ENCODE data around the gene EXTL2. TPM values are rescaled to one million over a fixed set of nuclear protein-coding genes. Genes with fewer than 3 reads are reported as not detected.
A peak's percentile ranks its signal among the peaks of the same experiment; 100 is the strongest.

Gene EXTL2
- total RNA-seq, 1 donor from 2014 or later: 2.7 TPM

DNA sequence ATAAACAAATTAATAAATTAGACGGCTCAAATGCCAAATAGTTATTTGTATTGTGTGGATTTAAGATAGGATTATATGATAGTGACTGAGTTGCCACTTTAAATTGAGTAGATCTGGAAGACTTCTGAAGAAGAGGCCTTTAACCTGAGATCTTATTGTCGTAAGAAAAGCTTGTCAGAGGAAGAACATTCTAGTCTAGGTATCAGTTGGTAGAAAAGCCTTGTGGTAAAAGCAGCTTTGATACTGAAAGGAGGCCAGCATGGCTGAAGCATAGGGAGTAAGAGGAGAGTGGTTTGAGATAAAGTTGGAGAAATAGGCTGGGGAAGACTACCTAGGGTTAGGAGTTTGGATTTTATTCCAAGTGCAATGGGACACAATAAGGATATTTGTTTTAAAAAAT lies 30.3 kb upstream of the EXTL2 start:
- DNase-seq: no peak
- intact Hi-C loops (cut with micrococcal nuclease): loop anchor here (5.0 to 10.0 kb wide), 4 partner anchors 82 to 530 kb away; partner anchors contain the start of gene DPH5
- Mint-ChIP-seq H3K4me3 (peak overlapping the region; percentile 1), H3K4me1 (peaks cover 32% of the 10 kb centered on the region), H3K36me3 (ENCODE audit: low read depth) (peaks cover 23% of the 10 kb centered on the region), H3K9me3 (peaks cover 10% of the 10 kb centered on the region), H3K27me3 (no peaks in the 10 kb centered on the region), H3K27ac (peak overlapping the region; percentile 5)

DNA sequence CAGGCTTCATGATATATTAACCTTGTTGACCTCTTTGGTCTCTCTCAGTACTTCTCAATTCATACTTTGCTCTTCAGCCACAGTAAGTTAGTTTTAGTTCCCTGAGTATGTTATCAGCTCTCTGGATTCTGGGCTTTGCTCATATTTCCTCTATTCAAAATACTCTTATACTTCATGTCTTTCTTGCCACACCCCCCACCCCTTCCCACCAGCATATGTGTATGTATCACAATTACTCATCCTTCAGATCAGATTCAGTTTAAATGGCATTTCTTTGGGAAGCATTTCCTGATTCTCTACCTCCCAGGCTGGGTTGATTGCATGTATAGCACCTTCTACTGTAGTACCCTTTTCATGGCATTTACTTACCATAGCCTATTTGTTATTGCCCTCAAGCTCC lies 29.6 kb upstream of the EXTL2 start:
- H3K4me3 Mint-ChIP-seq: no peak overlapping the region
- peaks cover 29% of the 10 kb centered on the region for H3K4me1 Mint-ChIP-seq
- peak overlapping the region; percentile 30 for H3K27ac Mint-ChIP-seq
- no peaks in the 10 kb centered on the region for H3K27me3 Mint-ChIP-seq
- no peak for DNase-seq
- H3K9me3 Mint-ChIP-seq: peaks cover 10% of the 10 kb centered on the region
- intact Hi-C loops (cut with micrococcal nuclease): loop anchor here (10.0 kb wide), 1 partner anchor 531 kb away; no protein-coding TSS in a partner anchor
- H3K36me3 Mint-ChIP-seq (ENCODE audit: low read depth): peaks cover 22% of the 10 kb centered on the region

DNA sequence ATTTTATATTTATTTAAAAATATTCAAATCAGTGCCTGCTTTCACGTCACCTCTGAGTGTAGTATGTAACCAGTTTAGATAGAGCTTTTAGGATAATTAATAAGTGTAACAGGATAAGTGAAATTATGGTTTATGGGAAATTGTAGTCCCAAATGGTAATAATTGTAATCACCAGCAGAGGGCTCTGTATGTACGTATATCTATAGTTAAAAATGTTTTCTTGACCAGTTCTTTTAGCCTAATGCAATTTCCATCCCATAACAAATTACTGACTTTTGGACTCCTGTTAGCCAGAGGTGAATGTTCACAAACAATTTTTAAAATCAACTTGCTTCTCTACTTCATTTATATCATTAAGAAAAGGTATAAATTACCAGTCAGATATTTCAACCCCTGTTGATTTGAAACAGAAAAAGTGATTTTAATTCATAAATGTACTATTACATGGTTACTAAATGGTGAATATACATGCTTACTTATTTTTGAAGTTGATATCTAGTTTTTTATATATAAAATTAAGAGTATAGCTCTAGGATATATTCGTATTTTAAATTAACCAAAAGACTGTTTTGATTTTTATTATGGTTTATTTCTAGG lies 26.6 kb upstream of the EXTL2 start:
- Mint-ChIP-seq H3K27me3 (no peaks in the 10 kb centered on the region), H3K27ac (no peak overlapping the region), H3K4me3 (no peak overlapping the region), H3K36me3 (ENCODE audit: low read depth) (peaks cover 38% of the 10 kb centered on the region), H3K9me3 (peaks cover 9% of the 10 kb centered on the region), H3K4me1 (peaks cover 25% of the 10 kb centered on the region)
- intact Hi-C loops (cut with micrococcal nuclease): loop anchor here (1.0 to 10.0 kb wide), 4 partner anchors 317 to 534 kb away; no protein-coding TSS in a partner anchor
- peak; percentile 70 for DNase-seq

DNA sequence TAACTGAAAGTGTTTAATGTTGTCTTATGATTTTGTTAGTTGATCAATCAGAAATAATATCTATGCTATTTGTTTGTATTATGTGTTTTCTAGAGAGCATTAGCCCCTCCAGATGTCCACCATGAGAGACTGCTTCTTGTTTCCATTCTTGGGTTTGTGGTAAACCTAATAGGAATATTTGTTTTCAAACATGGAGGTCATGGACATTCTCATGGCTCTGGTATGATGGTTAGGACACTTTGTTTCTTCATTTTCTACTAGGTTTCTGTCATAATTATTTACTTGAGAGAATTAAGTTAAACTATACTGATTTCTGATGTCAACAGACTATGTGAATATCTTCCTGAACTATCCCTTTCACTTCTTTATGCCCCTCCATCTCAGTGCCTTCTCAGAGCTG lies 17.4 kb upstream of the EXTL2 start:
- Mint-ChIP-seq H3K9me3 (no peaks in the 10 kb centered on the region), H3K27me3 (no peaks in the 10 kb centered on the region), H3K4me1 (peaks cover 12% of the 10 kb centered on the region), H3K36me3 (ENCODE audit: low read depth) (peaks cover 65% of the 10 kb centered on the region), H3K4me3 (no peak overlapping the region), H3K27ac (no peak overlapping the region)
- intact Hi-C loops (cut with micrococcal nuclease): no loop called here
- DNase-seq: no peak

DNA sequence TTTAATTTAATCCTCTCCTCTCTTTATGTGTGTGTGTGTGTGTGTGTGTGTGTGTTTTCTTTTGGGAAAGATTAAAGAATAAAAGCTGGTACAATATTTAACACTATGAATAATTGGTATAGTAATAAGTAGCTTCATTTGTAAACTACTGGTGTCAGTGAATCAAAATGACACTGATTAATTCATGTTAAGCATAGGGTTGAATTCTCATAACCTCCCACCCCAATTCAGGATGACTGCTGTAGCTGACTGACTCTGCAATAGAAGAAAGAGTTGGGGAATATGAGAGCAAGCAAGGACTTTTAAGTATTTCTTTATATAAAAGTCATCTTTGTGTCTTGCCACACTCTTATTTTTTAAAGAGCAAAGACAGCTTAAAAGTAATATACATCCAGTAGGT lies 14.4 kb upstream of the EXTL2 start:
- H3K9me3 Mint-ChIP-seq: no peaks in the 10 kb centered on the region
- peaks cover 14% of the 10 kb centered on the region for H3K4me1 Mint-ChIP-seq
- H3K4me3 Mint-ChIP-seq: no peak overlapping the region
- no peak for DNase-seq
- intact Hi-C loops (cut with micrococcal nuclease): no loop called here
- H3K36me3 Mint-ChIP-seq (ENCODE audit: low read depth): peaks cover 73% of the 10 kb centered on the region
- no peak overlapping the region for H3K27ac Mint-ChIP-seq
- H3K27me3 Mint-ChIP-seq: no peaks in the 10 kb centered on the region

DNA sequence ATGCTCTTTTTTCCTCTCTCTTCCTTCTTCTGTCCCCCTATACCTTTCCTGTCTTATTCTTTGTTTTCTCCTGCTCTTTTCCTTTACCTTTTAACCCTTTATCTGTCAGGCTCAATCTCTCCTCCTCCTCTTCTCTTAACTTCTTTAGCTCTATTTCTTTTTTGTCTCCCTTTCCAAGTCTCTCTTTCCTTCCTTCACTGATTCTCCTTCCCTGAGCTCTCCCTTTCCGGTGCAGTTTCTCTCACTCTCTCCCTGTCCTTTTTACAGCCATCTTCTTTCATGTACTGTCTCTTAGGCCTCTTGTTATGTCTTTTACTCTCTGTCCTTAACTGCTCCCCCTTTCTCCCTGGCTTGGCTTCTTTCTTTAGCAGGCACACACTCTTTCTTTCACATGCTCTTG lies 13.2 kb upstream of the EXTL2 start:
- Mint-ChIP-seq H3K4me1 (peaks cover 14% of the 10 kb centered on the region), H3K27me3 (no peaks in the 10 kb centered on the region)

DNA sequence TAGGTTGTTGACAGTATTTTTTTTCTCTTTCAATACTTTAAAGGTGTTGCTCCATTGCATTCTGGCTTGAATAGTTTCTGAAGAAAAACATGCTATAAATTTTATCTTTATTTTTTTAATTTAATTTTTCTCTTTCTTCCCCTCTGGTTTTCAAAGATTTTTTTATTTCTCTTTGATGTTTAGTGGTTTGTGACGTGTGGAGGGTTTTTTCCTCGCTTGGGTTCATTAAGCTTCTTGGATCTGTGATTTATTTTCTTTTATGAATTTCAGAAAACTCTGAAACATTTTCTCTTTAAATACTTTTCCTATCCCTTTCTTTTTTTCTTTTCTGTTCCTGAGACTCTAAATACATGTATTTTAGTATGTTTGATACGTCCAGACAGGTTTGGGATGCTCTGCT lies 10.5 kb upstream of the EXTL2 start:
- Mint-ChIP-seq H3K4me1 (peaks cover 22% of the 10 kb centered on the region), H3K27ac (no peak overlapping the region), H3K9me3 (no peaks in the 10 kb centered on the region), H3K27me3 (no peaks in the 10 kb centered on the region), H3K36me3 (ENCODE audit: low read depth) (peaks cover 70% of the 10 kb centered on the region), H3K4me3 (no peak overlapping the region)
- no peak for DNase-seq
- intact Hi-C loops (cut with micrococcal nuclease): no loop called here

More for the DNA sequence above, 13.2 kb upstream of the EXTL2 start:
- no peak for DNase-seq
- Mint-ChIP-seq H3K36me3 (ENCODE audit: low read depth) (peaks cover 69% of the 10 kb centered on the region), H3K4me3 (no peak overlapping the region), H3K9me3 (no peaks in the 10 kb centered on the region), H3K27ac (no peak overlapping the region)
- intact Hi-C loops (cut with micrococcal nuclease): no loop called here

DNA sequence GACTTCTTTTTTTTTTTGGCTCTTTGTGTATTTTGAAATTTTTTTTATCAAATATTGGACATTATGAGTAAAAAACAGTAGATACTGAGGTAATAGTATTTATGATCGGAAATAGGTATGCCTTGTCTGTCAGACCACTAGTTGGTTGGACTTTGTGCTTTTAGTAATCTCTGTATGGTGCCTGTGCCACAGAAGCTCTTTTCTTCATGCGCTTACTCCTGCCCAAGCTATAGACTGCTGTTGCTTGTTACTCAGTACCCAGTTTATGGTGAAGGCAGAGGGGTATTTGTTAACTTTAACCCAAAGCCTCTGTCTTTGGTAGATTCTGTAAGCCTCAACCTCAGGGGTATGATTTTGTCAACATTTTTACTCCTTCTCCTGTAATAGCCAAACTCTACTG lies 9.9 kb upstream of the EXTL2 start:
- Mint-ChIP-seq H3K27ac (no peak overlapping the region), H3K36me3 (ENCODE audit: low read depth) (peaks cover 72% of the 10 kb centered on the region), H3K27me3 (no peaks in the 10 kb centered on the region), H3K9me3 (no peaks in the 10 kb centered on the region), H3K4me3 (no peak overlapping the region), H3K4me1 (peaks cover 26% of the 10 kb centered on the region)
- intact Hi-C loops (cut with micrococcal nuclease): no loop called here
- no peak for DNase-seq

DNA sequence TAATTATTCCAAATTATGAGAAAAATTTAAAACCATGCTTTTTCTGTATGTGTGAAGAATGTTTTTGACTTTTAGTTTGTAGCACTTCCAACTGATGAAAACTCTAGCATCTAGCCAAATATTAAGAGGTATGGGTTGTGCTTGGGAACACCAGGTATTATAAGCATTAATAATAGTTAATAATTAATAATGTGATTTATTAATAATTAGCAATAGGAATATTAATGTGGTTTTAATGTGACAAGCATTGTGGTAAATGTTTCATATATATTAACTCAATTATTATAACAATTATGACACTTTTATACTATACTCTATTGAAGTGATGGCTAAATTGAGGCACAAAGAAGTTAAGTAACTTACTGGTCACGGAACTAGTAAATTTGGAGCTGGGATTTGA lies 9.1 kb upstream of the EXTL2 start:
- no peak overlapping the region for H3K27ac Mint-ChIP-seq
- no peak for DNase-seq
- H3K36me3 Mint-ChIP-seq (ENCODE audit: low read depth): peaks cover 73% of the 10 kb centered on the region
- H3K4me1 Mint-ChIP-seq: peaks cover 28% of the 10 kb centered on the region
- H3K9me3 Mint-ChIP-seq: no peaks in the 10 kb centered on the region
- no peaks in the 10 kb centered on the region for H3K27me3 Mint-ChIP-seq
- H3K4me3 Mint-ChIP-seq: no peak overlapping the region
- intact Hi-C loops (cut with micrococcal nuclease): no loop called here

DNA sequence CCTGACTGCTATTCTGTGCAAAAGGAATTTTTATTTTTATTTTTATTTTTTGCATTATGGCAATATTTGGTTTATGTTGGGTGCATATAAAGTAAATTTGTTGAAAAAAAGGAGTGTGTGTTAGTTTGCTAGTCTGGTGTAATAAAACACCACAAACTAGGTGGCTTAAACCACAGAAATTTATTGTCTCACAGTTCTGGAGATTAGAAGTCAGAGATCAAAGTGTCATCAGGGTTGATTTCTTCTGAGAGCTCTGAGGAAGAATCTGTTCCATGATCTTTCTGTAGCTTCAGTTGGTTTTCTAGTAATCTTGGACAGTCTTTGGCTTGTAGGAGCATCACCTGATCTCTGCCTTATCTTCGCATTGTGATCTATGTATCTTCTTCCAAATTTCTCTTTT lies 7.7 kb upstream of the EXTL2 start:
- H3K4me1 Mint-ChIP-seq: peaks cover 27% of the 10 kb centered on the region
- no peak for DNase-seq
- H3K4me3 Mint-ChIP-seq: no peak overlapping the region
- no peaks in the 10 kb centered on the region for H3K9me3 Mint-ChIP-seq
- H3K27me3 Mint-ChIP-seq: no peaks in the 10 kb centered on the region
- H3K36me3 Mint-ChIP-seq (ENCODE audit: low read depth): peaks cover 68% of the 10 kb centered on the region
- intact Hi-C loops (cut with micrococcal nuclease): no loop called here
- H3K27ac Mint-ChIP-seq: no peak overlapping the region

DNA sequence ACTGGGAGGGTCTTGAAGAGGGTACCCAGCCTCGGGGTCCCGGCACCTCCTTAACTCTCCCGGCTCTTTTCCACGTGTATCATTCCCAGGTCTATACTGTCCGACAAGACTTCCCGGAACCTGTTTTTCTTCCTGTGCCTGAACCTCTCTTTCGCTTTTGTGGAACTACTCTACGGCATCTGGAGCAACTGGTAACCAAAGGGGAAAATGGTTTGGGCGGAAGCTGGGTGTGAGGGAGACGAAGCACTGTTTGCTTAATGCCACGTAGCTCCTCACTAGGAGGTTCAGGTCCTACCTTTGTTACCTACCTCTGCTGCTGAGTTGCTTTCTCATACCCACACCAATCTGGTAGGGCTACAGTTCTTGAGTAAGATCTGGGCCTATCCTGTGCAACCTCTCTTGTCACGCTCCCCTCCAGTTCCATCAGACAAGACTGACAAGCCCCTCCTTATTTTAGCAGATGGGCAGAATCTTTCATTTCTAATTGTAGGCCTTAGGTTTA lies 1.9 kb upstream of the EXTL2 start:
- peak overlapping the region; percentile 100 for H3K27ac Mint-ChIP-seq
- H3K36me3 Mint-ChIP-seq (ENCODE audit: low read depth): peaks cover 37% of the 10 kb centered on the region
- H3K4me1 Mint-ChIP-seq: peaks cover 38% of the 10 kb centered on the region
- peak overlapping the region; percentile 100 for H3K4me3 Mint-ChIP-seq
- peak; percentile 88 for DNase-seq
- no peaks in the 10 kb centered on the region for H3K27me3 Mint-ChIP-seq
- peaks cover 4% of the 10 kb centered on the region for H3K9me3 Mint-ChIP-seq
- intact Hi-C loops (cut with micrococcal nuclease): loop anchor here (1.0 to 10.0 kb wide), 7 partner anchors 283 to 1046 kb away; partner anchors contain the start of genes AGL and TRMT13

DNA sequence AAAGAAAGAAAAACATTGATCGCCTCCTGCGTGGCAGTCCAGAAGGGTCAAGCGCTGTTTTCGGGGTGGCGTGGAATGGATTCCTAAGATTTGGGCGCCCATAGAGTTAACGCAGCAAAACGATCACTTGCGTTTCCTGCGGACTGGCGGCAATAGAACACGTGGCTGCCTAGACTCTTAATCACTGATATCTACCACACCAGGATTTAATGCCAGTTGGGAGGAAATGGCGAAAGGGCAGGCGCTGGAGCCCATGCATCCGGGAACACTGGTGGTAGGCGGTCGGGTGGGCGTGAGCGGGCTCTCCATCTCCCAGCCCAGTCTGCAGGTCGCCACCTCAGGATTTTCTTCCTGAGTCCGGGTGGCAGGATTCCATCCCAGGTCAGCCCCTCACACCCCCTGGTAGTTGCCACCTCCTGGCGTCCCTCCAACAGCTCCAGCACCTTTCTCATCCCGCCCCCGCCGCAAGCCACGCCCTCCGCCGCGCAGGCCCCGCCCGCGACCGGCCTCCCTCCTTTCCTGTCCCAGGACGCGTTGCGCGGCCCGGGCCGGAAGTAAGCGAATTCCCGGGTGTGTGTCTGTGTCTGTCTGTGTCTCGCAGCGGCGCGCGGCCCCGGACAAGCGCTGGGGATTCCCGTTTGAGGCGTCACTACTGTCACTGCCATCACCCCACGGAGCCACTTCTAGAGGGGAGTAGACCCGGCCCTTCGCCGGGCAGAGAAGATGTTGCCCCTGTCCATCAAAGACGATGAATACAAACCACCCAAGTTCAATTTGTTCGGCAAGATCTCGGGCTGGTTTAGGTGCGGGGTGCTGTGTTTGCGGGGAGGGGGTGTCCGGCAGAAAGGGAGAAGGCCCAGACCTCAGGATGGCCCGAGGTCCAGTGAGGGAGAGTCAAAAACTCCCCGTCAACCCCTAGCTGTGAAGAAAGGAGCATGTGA lies 1.2 kb upstream of the EXTL2 start, which contains the start of gene SLC30A7:
Gene SLC30A7, plus strand, starts transcription at position 551 of the 941 bp plus-strand sequence. Its CDS starts 173 bp downstream, at position 724.
- Mint-ChIP-seq H3K27ac (peak within 1 kb of the TSS; percentile 100), H3K4me3 (peak within 1 kb of the TSS; percentile 100)

DNA sequence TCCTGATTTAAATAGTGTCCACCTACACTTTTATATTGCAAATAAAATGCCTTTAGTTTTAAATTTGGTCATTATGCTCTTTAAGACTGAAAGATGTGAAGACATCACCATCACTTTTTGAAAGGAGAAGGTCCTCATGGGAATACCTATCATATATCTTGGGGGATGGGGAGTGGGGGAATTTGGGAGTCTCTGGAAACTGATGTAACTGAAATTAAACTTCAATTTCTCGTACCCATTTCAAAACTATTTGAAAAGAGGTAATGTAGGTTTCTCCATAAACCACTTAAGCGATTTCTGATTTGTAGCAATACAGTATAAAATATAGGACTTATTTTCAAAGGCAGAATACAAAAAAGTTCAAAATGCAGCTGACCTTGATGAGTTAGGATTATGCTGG lies 924 bp downstream of the EXTL2 start:
- H3K4me1 Mint-ChIP-seq: peaks cover 27% of the 10 kb centered on the region
- H3K27me3 Mint-ChIP-seq: no peaks in the 10 kb centered on the region
- H3K36me3 Mint-ChIP-seq (ENCODE audit: low read depth): peaks cover 22% of the 10 kb centered on the region
- no peak for DNase-seq
- peaks cover 22% of the 10 kb centered on the region for H3K9me3 Mint-ChIP-seq
- intact Hi-C loops (cut with micrococcal nuclease): loop anchor here (2.0 to 10.0 kb wide), 4 partner anchors 541 to 859 kb away; partner anchors contain the start of genes CDC14A and RTCA
- H3K4me3 Mint-ChIP-seq: peak overlapping the region; percentile 29
- H3K27ac Mint-ChIP-seq: no peak overlapping the region

More for the DNA sequence above, 1.2 kb upstream of the EXTL2 start, which contains the start of gene SLC30A7:
- intact Hi-C loops (cut with micrococcal nuclease): loop anchor here (1.0 to 10.0 kb wide), 9 partner anchors 283 to 1046 kb away; partner anchors contain the start of genes AGL, CDC14A, RTCA and TRMT13
- Mint-ChIP-seq H3K4me1 (peaks cover 36% of the 10 kb centered on the region), H3K9me3 (peaks cover 9% of the 10 kb centered on the region), H3K36me3 (ENCODE audit: low read depth) (peaks cover 29% of the 10 kb centered on the region), H3K27me3 (no peaks in the 10 kb centered on the region)
- peak; percentile 99 for DNase-seq
